A673 (cell line): ENCODE results near the gene ZMYND8. TPM values are rescaled to one million over a fixed set of nuclear protein-coding genes. Genes with fewer than 3 reads are reported as not detected.
"Not testable (repeated sequence)": the region's sequence is repeated elsewhere in the genome, so short reads cannot be mapped to it uniquely, and the experiment has no call there.

Source experiments
- BruUV-seq: library from RNA; stranded (reverse); fragments of 400-500 nt; replicated peaks from 2 replicates; lab custom pipeline; 2021; lab: Mats Ljungman, UMichigan
- CTCF ChIA-PET: fragments of 300-600 bp; sonication (Branson Sonifier 250); formaldehyde crosslinking; loops from one replicate; lab custom pipeline; 2022; ENCODE audit warnings: antibody characterized with exemption; lab: Charles Lee
- POLR2A ChIA-PET: fragments of 300-600 bp; sonication (Branson Sonifier 250); formaldehyde crosslinking; loops from one replicate; lab custom pipeline; 2022; ENCODE audit warnings: antibody characterized with exemption; ENCODE audit not compliant: low non-redundant PET; lab: Charles Lee
- DNase-seq: peaks from one replicate; pipeline ENCODE4 v3.0.0-alpha.2; 2015; ENCODE audit warnings: low spot score
- H3K27ac ChIP-seq: fragments of 200-600 bp; sonication (generic); 2 replicates; pipeline ENCODE4 v1.5.1; 2016; ENCODE audit warnings: mixed run types, low read depth, mild to moderate bottlenecking, mixed read lengths, antibody characterized with exemption, low read length; ENCODE audit not compliant: poor library complexity, severe bottlenecking
- H3K27me3 ChIP-seq: fragments of 200-600 bp; sonication (generic); replicated peaks from 2 replicates; pipeline ENCODE4 v1.6.1; 2017; ENCODE audit warnings: mixed run types, low read depth, mild to moderate bottlenecking, mixed read lengths, antibody characterized with exemption, low read length; ENCODE audit not compliant: insufficient read depth, poor library complexity
- H3K36me3 ChIP-seq: fragments of 200-600 bp; sonication (generic); 2 replicates; pipeline ENCODE4 v1.6.1; 2016; ENCODE audit warnings: mixed run types, mild to moderate bottlenecking, mixed read lengths, antibody characterized with exemption, low read length; ENCODE audit not compliant: insufficient read depth, poor library complexity, severe bottlenecking
- H3K4me1 ChIP-seq: fragments of 200-600 bp; sonication (generic); 2 replicates; pipeline ENCODE4 v1.6.1; 2017; ENCODE audit warnings: mixed run types, mild to moderate bottlenecking, mixed read lengths, antibody characterized with exemption, low read length; ENCODE audit not compliant: insufficient read depth, poor library complexity, severe bottlenecking
- H3K4me3 ChIP-seq: fragments of 200-600 bp; sonication (generic); 2 replicates; pipeline ENCODE4 v1.5.1; 2016; ENCODE audit warnings: low read depth, mixed run types, mild to moderate bottlenecking, mixed read lengths, low read length; ENCODE audit not compliant: poor library complexity, severe bottlenecking
- H3K9me3 ChIP-seq: fragments of 200-600 bp; sonication (generic); 2 replicates; pipeline ENCODE4 v1.6.1; 2016; ENCODE audit warnings: mixed run types, low read depth, mild to moderate bottlenecking, mixed read lengths, antibody characterized with exemption, low read length; ENCODE audit not compliant: poor library complexity, severe bottlenecking
- CTCF ChIP-seq: fragments of 300-800, 200-600 bp; sonication (generic); conservative IDR thresholded peaks from 2 replicates; pipeline ENCODE4 v1.5.1; 2017; ENCODE audit warnings: low read depth, mild to moderate bottlenecking, antibody characterized with exemption, low read length, moderate library complexity, mixed read lengths
- EZH2 ChIP-seq: fragments of 200-600 bp; sonication (generic); IDR thresholded peaks from 2 replicates; pipeline ENCODE4 v1.6.1; 2017; ENCODE audit warnings: borderline replicate concordance, low read depth, mild to moderate bottlenecking, mixed read lengths, antibody characterized with exemption, low read length; ENCODE audit not compliant: poor library complexity, severe bottlenecking
- intact Hi-C: fragments of 100-400 bp; cut with micrococcal nuclease; formaldehyde crosslinking; loops from one replicate; pipeline ENCODE4 v1.10.0; 2022; ENCODE audit not compliant: unreplicated experiment
- total RNA-seq: library from RNA; stranded (reverse); gene quantifications from 2 replicates; pipeline ENCODE4 v1.2.3, GENCODE V29; 2021

Gene ZMYND8
- total RNA-seq, 1 experiment from 2014 or later, result 31.3 TPM

- no peaks in the 10 kb centered on the region for H3K4me1 ChIP-seq
- TF ChIP-seq EZH2 (no peak), CTCF (no peak)
- H3K9me3 ChIP-seq, result no peaks in the 10 kb centered on the region
- ChIA-PET CTCF (no interaction called here), POLR2A (no interaction called here)
- peak; percentile 48 for DNase-seq
- no peak overlapping the region for H3K27ac ChIP-seq
- no TSS peak for BruUV-seq
- no peaks in the 10 kb centered on the region for H3K36me3 ChIP-seq
- intact Hi-C loops, result loop anchor here (5.0 kb wide), 1 partner anchor 237 kb away; no protein-coding TSS in a partner anchor
- H3K27me3 ChIP-seq, result no peaks in the 10 kb centered on the region
- no peak overlapping the region for H3K4me3 ChIP-seq
Observed at GRCh38 chr20:47389867-47390347, 33.4 kb upstream of the ZMYND8 start.

GRCh38 chr20:47385968-47386367 is 29.5 kb upstream of the ZMYND8 start:
- H3K36me3 ChIP-seq, H3K9me3 ChIP-seq, BruUV-seq, DNase-seq, CTCF ChIA-PET, H3K4me3 ChIP-seq, H3K27ac ChIP-seq, H3K27me3 ChIP-seq, H3K4me1 ChIP-seq, POLR2A ChIA-PET: not testable (repeated sequence)
- intact Hi-C loops, result loop anchor here (2.0 kb wide), 1 partner anchor 189 kb away; no protein-coding TSS in a partner anchor

GRCh38 chr20:47382746-47383415 is 26.4 kb upstream of the ZMYND8 start:
- CTCF ChIA-PET, result interaction anchor here (0.6 to 2.3 kb wide), 4 partner anchors 20 to 177 kb away, joined by 4 to 87 read pairs (median 12); no protein-coding TSS in a partner anchor
- Histone ChIP-seq H3K27me3 (no peaks in the 10 kb centered on the region), H3K9me3 (no peaks in the 10 kb centered on the region), H3K27ac (no peak overlapping the region), H3K36me3 (no peaks in the 10 kb centered on the region), H3K4me1 (peaks cover 3% of the 10 kb centered on the region), H3K4me3 (no peak overlapping the region)
- TF ChIP-seq CTCF (no peak), EZH2 (no peak)
- no peak for DNase-seq
- intact Hi-C loops, result loop anchor here (5.0 kb wide), 2 partner anchors 234 to 631 kb away; no protein-coding TSS in a partner anchor
- no TSS peak for BruUV-seq
- POLR2A ChIA-PET, result interaction anchor here (0.7 kb wide), 1 partner anchor 48 kb away, joined by 7 read pairs; no protein-coding TSS in a partner anchor
